ENCODE measurements around the gene KYNU. TPM values are rescaled to one million over a fixed set of nuclear protein-coding genes. Genes with fewer than 3 reads are reported as not detected.

The KYNU gene
- total and polyA plus RNA-seq, 2 experiments from 2014 or later: 7.6 to 13.1 TPM

DNA sequence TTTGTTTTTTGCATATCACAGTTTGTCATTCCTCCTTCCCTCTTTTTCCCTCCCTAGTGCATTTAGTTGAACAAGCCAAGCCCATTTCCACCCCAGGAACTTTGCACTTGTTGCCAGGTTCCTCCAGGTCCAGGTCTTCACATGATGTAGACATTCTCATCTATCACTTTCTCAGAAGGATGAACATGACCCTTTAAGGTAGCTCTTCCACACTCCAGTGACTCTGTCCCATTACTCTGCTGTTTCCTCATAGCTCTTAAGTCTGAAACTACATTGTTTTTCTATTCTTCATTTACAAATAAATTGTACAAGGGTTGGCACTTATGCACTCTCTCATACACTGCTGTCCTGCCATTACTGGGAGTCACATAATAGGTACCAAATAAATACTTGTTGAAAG lies 6.1 kb downstream of the KYNU start:
- Histone ChIP-seq H3K9me2 (replicated peaks; ENCODE audit: insufficient read depth) (no peaks in the 10 kb centered on the region), H3K4me3 (no peak overlapping the region), H3K27me3 (no peaks in the 10 kb centered on the region), H3K27ac (no peak overlapping the region), H2AFZ (no peak overlapping the region), H3K9me3 (ENCODE audit: low read depth) (no peaks in the 10 kb centered on the region), H4K20me1 (ENCODE audit: insufficient read depth, poor library complexity, severe bottlenecking) (no peaks in the 10 kb centered on the region), H3K79me2 (no peaks in the 10 kb centered on the region), H3K4me1 (ENCODE audit: insufficient read depth) (no peaks in the 10 kb centered on the region), H3K36me3 (replicated peaks; ENCODE audit: insufficient read depth, low read depth) (no peaks in the 10 kb centered on the region), H3K4me2 (no peak overlapping the region)
- TF ChIP-seq, protein P1, sequence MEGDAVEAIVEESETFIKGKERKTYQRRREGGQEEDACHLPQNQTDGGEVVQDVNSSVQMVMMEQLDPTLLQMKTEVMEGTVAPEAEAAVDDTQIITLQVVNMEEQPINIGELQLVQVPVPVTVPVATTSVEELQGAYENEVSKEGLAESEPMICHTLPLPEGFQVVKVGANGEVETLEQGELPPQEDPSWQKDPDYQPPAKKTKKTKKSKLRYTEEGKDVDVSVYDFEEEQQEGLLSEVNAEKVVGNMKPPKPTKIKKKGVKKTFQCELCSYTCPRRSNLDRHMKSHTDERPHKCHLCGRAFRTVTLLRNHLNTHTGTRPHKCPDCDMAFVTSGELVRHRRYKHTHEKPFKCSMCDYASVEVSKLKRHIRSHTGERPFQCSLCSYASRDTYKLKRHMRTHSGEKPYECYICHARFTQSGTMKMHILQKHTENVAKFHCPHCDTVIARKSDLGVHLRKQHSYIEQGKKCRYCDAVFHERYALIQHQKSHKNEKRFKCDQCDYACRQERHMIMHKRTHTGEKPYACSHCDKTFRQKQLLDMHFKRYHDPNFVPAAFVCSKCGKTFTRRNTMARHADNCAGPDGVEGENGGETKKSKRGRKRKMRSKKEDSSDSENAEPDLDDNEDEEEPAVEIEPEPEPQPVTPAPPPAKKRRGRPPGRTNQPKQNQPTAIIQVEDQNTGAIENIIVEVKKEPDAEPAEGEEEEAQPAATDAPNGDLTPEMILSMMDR (IDR thresholded peaks at IDR 0.05; ENCODE audit: poor library complexity): no peak
- no peak for DNase-seq (ENCODE audit: low spot score)

DNA sequence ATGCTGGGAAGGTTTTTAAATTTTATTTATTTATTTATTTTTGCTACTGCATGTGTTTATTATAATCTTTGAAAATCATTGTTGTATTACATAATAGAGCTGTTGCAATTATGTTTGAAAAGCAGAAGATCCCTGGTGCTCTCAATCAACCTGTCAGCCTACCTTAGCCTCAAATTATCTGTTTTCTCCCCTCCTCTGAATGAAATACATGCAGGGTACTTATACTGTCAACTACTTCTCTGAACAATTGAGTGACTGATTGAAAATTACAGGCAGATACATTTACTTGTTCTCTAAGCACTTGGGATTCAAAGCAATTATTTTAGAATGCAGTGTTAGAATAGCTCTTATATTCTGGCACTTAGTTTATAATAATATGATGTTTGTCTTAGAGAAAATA lies 8.1 kb downstream of the KYNU start:
- Histone ChIP-seq H3K9me2 (replicated peaks; ENCODE audit: insufficient read depth) (no peaks in the 10 kb centered on the region), H3K27ac (no peak overlapping the region), H4K20me1 (ENCODE audit: insufficient read depth, poor library complexity, severe bottlenecking) (no peaks in the 10 kb centered on the region), H2AFZ (no peak overlapping the region), H3K27me3 (no peaks in the 10 kb centered on the region), H3K4me1 (ENCODE audit: insufficient read depth) (no peaks in the 10 kb centered on the region), H3K79me2 (no peaks in the 10 kb centered on the region), H3K9me3 (ENCODE audit: low read depth) (no peaks in the 10 kb centered on the region), H3K4me3 (no peak overlapping the region), H3K36me3 (replicated peaks; ENCODE audit: insufficient read depth, low read depth) (no peaks in the 10 kb centered on the region), H3K4me2 (no peak overlapping the region)
- TF ChIP-seq, protein P1 (IDR thresholded peaks at IDR 0.05; ENCODE audit: poor library complexity): no peak
- TF ChIP-seq EZH2phosphoT487 (IDR thresholded peaks at IDR 0.05; ENCODE audit: low read depth, severe bottlenecking, unreplicated experiment): no peak
- no peak for TF ChIP-seq EZH2 (IDR thresholded peaks at IDR 0.05; ENCODE audit: borderline replicate concordance)
- DNase-seq (ENCODE audit: low spot score): no peak

DNA sequence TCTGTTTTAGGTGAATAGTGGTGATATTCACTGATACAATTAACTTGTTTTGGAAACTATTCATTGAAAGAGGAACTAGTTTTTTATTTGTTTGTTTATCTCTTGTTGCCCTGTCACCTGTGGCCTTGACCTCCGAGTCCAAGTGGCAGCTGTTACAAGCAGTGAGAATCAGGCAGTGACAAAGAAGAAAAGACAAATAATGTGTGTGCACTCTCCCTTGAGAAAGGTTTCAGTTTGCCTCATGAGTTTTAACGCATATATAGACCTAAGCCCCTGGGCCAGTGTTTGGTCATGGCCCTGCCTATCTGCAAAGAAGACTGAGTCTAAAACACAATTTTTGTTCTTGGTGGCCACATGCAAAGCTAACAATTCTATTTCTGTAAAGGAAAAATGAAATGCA lies 15.3 kb downstream of the KYNU start:
- no peak overlapping the region for H2AFZ ChIP-seq
- no peak overlapping the region for H3K27ac ChIP-seq
- H3K4me1 ChIP-seq (ENCODE audit: insufficient read depth): no peaks in the 10 kb centered on the region
- no peak for DNase-seq (ENCODE audit: low spot score)
- no peaks in the 10 kb centered on the region for H3K9me3 ChIP-seq (ENCODE audit: low read depth)
- no peaks in the 10 kb centered on the region for H4K20me1 ChIP-seq (ENCODE audit: insufficient read depth, poor library complexity, severe bottlenecking)
- no peak for TF ChIP-seq EZH2 (IDR thresholded peaks at IDR 0.05; ENCODE audit: borderline replicate concordance)
- no peak for TF ChIP-seq EZH2phosphoT487 (IDR thresholded peaks at IDR 0.05; ENCODE audit: low read depth, severe bottlenecking, unreplicated experiment)
- TF ChIP-seq, protein P1 (IDR thresholded peaks at IDR 0.05; ENCODE audit: poor library complexity): no peak
- 42% methylated on average over 2 of the region's 2 CpGs for WGBS (ENCODE audit: low lambda C conversion rate, missing lambda C conversion rate)
- H3K4me2 ChIP-seq: no peak overlapping the region
- no peaks in the 10 kb centered on the region for H3K27me3 ChIP-seq
- no peak overlapping the region for H3K4me3 ChIP-seq
- H3K9me2 ChIP-seq (replicated peaks; ENCODE audit: insufficient read depth): no peaks in the 10 kb centered on the region
- no peaks in the 10 kb centered on the region for H3K36me3 ChIP-seq (replicated peaks; ENCODE audit: insufficient read depth, low read depth)
- H3K79me2 ChIP-seq: no peaks in the 10 kb centered on the region

DNA sequence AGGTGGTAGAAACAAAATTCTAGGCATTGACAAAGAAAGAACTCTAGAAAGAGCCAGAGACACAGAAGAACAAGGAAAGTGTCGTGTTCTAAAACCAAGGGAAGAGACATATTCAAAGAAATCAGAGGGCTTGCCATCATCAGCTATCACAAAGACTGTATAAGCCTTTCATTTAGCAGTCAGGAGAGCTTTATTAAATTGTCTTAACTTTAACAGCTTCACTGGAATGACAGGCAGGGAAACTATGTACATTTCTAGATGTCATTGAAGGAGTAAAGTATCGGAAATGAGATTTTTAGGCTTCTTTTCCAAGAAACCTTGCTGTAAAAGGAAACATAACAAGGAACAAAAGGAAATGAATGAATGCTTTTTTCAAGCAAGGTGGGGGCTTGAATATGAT lies 15.8 kb downstream of the KYNU start:
- no peaks in the 10 kb centered on the region for H3K9me3 ChIP-seq (ENCODE audit: low read depth)
- WGBS (ENCODE audit: low lambda C conversion rate, missing lambda C conversion rate): 90% methylated on average over 2 of the region's 2 CpGs
- no peak overlapping the region for H3K27ac ChIP-seq
- no peak for DNase-seq (ENCODE audit: low spot score)
- no peak overlapping the region for H3K4me3 ChIP-seq
- no peaks in the 10 kb centered on the region for H3K4me1 ChIP-seq (ENCODE audit: insufficient read depth)
- no peak overlapping the region for H3K4me2 ChIP-seq
- H3K9me2 ChIP-seq (replicated peaks; ENCODE audit: insufficient read depth): no peaks in the 10 kb centered on the region
- H3K36me3 ChIP-seq (replicated peaks; ENCODE audit: insufficient read depth, low read depth): no peaks in the 10 kb centered on the region
- no peaks in the 10 kb centered on the region for H4K20me1 ChIP-seq (ENCODE audit: insufficient read depth, poor library complexity, severe bottlenecking)
- no peaks in the 10 kb centered on the region for H3K27me3 ChIP-seq
- no peak overlapping the region for H2AFZ ChIP-seq
- no peaks in the 10 kb centered on the region for H3K79me2 ChIP-seq
- TF ChIP-seq EZH2 (IDR thresholded peaks at IDR 0.05; ENCODE audit: borderline replicate concordance) (no peak), EZH2phosphoT487 (IDR thresholded peaks at IDR 0.05; ENCODE audit: low read depth, severe bottlenecking, unreplicated experiment) (no peak)
- TF ChIP-seq, protein P1 (IDR thresholded peaks at IDR 0.05; ENCODE audit: poor library complexity): no peak

Measured in hepatocyte (in vitro differentiated cells).